Stimulated activated CD4-positive, alpha-beta T cell treated with anti-CD3 and anti-CD28 coated beads, Interleukin-4, amount 100 ng/mL, for 24 hours (primary cell): ENCODE measurements around the gene ZFR2.
A peak's percentile ranks its signal among the peaks of the same experiment; 100 is the strongest.

Experiments
- DNase-seq: peaks from one replicate; pipeline ENCODE4 v3.0.0-alpha.2; 2020

ZFR2 gene

GRCh38 chr19:3785938-3786824 is 82.7 kb downstream of the ZFR2 start, which contains the start of gene MATK:
Gene MATK, minus strand, starts transcription at chr19:3786381. Its CDS starts 1,246 bp downstream, at chr19:3785135.
- no peak for DNase-seq

GRCh38 chr19:3785451-3785937 is 83.3 kb downstream of the ZFR2 start:
- peak; percentile 31 for DNase-seq

GRCh38 chr19:3784607-3785450 is 84.0 kb downstream of the ZFR2 start:
- no peak for DNase-seq

- peak; percentile 44 for DNase-seq
Measured at GRCh38 chr19:3783660-3784584, 84.9 kb downstream of the ZFR2 start.

- DNase-seq: no peak
Measured at GRCh38 chr19:3782903-3783302, 85.9 kb downstream of the ZFR2 start.

- DNase-seq: no peak
Measured at GRCh38 chr19:3782330-3782729, 86.5 kb downstream of the ZFR2 start.

- DNase-seq: no peak
Measured at GRCh38 chr19:3781603-3782002, 87.2 kb downstream of the ZFR2 start.

- no peak for DNase-seq
Measured at GRCh38 chr19:3780786-3781304, 88.0 kb downstream of the ZFR2 start.

GRCh38 chr19:3778899-3779723 is 89.7 kb downstream of the ZFR2 start:
- no peak for DNase-seq

GRCh38 chr19:3778104-3778867 is 90.6 kb downstream of the ZFR2 start:
- no peak for DNase-seq

GRCh38 chr19:3776479-3777040 is 92.3 kb downstream of the ZFR2 start:
- DNase-seq: no peak

GRCh38 chr19:3775831-3776230 is 93.0 kb downstream of the ZFR2 start:
- DNase-seq: no peak

GRCh38 chr19:3775374-3775711 is 93.5 kb downstream of the ZFR2 start:
- DNase-seq: no peak

- DNase-seq: no peak
Measured at GRCh38 chr19:3774621-3775373, 94.0 kb downstream of the ZFR2 start.

GRCh38 chr19:3773814-3774515 is 94.9 kb downstream of the ZFR2 start:
- DNase-seq: no peak

- no peak for DNase-seq
Measured at GRCh38 chr19:3771906-3772455, 96.9 kb downstream of the ZFR2 start, which contains the start of gene RAX2. Gene RAX2, minus strand, starts transcription at chr19:3772228. Its CDS starts 486 bp downstream, at chr19:3771742.

GRCh38 chr19:3771000-3771905 is 97.6 kb downstream of the ZFR2 start:
- DNase-seq: no peak
